ENCODE results near the gene GPATCH2L.
A peak's percentile ranks its signal among the peaks of the same experiment; 100 is the strongest.

The GPATCH2L gene

GRCh38 chr14:76151398-76152332 is at the start of gene GPATCH2L:
Gene GPATCH2L, plus strand, starts transcription at chr14:76151922. Its CDS starts 2,442 bp downstream, at chr14:76154364.
- DNase-seq, result peak; percentile 100

GRCh38 chr14:76104802-76105355 is 46.8 kb upstream of the GPATCH2L start:
- DNase-seq, result no peak

GRCh38 chr14:76106188-76106587 is 45.5 kb upstream of the GPATCH2L start:
- DNase-seq, result no peak

- no peak for DNase-seq
These were observed 42.4 kb upstream of the GPATCH2L start for GRCh38 chr14:76109087-76109880.

- no peak for DNase-seq
These were observed 38.7 kb upstream of the GPATCH2L start for GRCh38 chr14:76112889-76113624.

- no peak for DNase-seq
These were observed 38.0 kb upstream of the GPATCH2L start for GRCh38 chr14:76113691-76114090.

- DNase-seq, result no peak
These were observed 36.7 kb upstream of the GPATCH2L start for GRCh38 chr14:76115010-76115422.

- no peak for DNase-seq
These were observed 33.8 kb upstream of the GPATCH2L start for GRCh38 chr14:76117789-76118484.

GRCh38 chr14:76118594-76118993 is 33.1 kb upstream of the GPATCH2L start:
- no peak for DNase-seq

GRCh38 chr14:76121089-76121748 is 30.5 kb upstream of the GPATCH2L start:
- DNase-seq, result no peak

GRCh38 chr14:76123426-76124225 is 28.1 kb upstream of the GPATCH2L start:
- no peak for DNase-seq

GRCh38 chr14:76125511-76125910 is 26.2 kb upstream of the GPATCH2L start:
- DNase-seq, result no peak

GRCh38 chr14:76126076-76126475 is 25.6 kb upstream of the GPATCH2L start:
- DNase-seq, result no peak

GRCh38 chr14:76129851-76130576 is 21.7 kb upstream of the GPATCH2L start:
- DNase-seq, result no peak

GRCh38 chr14:76131071-76131965 is 20.4 kb upstream of the GPATCH2L start:
- no peak for DNase-seq

GRCh38 chr14:76133103-76133502 is 18.6 kb upstream of the GPATCH2L start:
- no peak for DNase-seq

- no peak for DNase-seq
These were observed 17.5 kb upstream of the GPATCH2L start for GRCh38 chr14:76134231-76134630.

GRCh38 chr14:76135722-76136121 is 16.0 kb upstream of the GPATCH2L start:
- DNase-seq, result no peak
